GM13976 (cell line): Measurements from ENCODE around the gene CUTC.

Source experiments
- DNase-seq: peaks from one replicate; pipeline ENCODE4 v3.0.0; 2012; ENCODE audit warnings: low spot score
- in situ Hi-C: fragments of 300-500 bp; cut with MboI; formaldehyde crosslinking; loops from one replicate; pipeline ENCODE4 v1.12.0; 2022; ENCODE audit warnings: low sequenced_read_pairs, mixed read lengths, inconsistent platforms; ENCODE audit not compliant: unreplicated experiment
- TF ChIP-seq, protein P1 (sequence below): IDR thresholded peaks from 2 replicates; pipeline ENCODE4 v1.5.1; 2012; ENCODE audit warnings: borderline replicate concordance, mild to moderate bottlenecking; ENCODE audit not compliant: insufficient read depth; ENCODE audit errors: extremely low read depth, missing control alignments, control extremely low read depth

Gene CUTC

DNA sequence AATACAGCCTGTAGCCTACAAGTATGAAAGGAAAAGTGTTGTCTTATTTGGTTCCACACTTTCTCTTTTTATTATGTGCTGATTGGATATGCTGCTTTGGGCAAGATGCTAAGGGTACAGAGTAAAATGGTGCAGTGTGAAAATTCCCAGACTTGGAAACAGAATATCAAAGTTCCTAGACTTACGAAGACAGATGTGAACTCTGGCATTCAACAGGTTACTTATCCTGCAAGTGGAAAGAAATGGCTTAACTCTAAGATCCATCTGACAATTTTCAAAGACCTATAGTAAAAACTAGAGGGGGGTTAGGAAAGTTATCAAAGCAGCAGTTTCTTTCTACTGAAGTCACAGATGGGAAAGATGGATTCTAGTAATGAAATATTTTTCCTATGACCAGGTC lies 24.1 kb downstream of the CUTC start:
- TF ChIP-seq, protein P1, sequence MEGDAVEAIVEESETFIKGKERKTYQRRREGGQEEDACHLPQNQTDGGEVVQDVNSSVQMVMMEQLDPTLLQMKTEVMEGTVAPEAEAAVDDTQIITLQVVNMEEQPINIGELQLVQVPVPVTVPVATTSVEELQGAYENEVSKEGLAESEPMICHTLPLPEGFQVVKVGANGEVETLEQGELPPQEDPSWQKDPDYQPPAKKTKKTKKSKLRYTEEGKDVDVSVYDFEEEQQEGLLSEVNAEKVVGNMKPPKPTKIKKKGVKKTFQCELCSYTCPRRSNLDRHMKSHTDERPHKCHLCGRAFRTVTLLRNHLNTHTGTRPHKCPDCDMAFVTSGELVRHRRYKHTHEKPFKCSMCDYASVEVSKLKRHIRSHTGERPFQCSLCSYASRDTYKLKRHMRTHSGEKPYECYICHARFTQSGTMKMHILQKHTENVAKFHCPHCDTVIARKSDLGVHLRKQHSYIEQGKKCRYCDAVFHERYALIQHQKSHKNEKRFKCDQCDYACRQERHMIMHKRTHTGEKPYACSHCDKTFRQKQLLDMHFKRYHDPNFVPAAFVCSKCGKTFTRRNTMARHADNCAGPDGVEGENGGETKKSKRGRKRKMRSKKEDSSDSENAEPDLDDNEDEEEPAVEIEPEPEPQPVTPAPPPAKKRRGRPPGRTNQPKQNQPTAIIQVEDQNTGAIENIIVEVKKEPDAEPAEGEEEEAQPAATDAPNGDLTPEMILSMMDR: no peak
- no peak for DNase-seq
- in situ Hi-C loops: no loop called here

DNA sequence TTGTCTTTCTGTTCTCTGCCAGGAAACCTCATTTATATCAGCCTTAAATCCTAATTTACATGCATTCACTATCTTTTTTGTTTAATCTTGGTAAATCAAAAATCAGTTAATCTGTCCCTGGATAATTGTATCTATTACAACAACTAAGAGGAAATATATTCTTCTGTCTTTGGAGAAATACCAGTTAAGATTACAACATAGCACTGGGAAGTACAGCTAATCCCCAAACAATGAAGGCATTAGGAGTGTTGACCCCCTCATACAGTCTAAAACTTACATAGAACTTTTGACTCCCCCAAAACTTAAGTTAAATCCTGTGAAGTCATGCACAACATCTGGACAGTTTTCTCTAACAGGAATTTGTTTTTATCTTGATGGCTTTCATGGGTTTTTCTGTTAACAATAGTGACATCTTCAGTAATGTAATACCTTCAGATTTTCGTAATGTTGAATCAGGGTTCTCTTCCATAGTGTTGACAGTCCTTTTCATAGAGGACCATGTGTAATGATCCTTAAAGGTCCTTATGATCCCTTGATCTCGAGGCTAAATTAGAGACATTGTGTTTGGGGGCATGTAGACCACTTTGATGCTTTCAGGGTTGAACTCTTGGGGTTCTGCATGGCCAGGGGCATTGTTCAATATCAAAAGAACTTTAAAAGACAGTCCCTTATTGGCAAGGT lies 26.3 kb downstream of the CUTC start:
- in situ Hi-C loops: no loop called here
- TF ChIP-seq, protein P1: no peak
- DNase-seq: no peak

DNA sequence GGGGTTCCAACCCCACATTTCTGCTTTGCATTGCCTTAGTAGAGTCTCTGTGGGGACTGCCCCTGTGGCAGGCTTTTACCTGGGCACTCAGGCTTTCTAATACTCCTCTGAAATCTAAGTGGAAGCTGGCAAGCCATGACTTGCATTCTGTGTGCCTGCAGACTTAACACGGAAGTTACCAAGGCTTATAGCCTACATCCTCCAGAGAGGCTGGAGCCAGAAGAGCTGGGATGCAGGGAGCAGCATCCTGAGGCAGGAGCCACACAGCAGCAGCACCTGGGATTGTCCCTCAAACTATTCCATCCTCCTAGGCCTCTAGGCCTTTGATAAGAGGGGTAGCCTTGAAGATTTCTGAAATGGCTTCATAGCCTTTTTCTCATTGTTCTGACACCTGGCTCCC lies 28.3 kb downstream of the CUTC start:
- in situ Hi-C loops: no loop called here
- DNase-seq: no peak
- TF ChIP-seq, protein P1: no peak

DNA sequence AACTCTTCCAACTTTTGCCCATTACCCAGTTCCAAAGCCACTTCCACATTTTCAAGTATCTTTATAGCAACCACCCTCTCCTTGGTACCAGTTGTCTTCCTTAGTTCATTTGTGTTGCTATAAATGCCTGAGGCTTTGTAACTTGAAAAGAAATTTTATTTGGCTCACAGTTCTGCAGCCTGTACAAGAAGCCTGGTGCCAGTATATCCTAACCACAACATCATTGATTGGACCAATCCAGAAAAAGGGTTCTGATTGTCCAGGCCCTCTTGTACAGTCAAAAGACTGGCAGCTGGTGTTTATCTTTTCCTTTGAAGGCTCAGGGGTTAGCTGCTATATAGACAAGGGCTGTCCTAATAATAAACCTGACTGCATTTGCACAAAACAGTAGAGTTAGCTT lies 29.3 kb downstream of the CUTC start:
- no peak for DNase-seq
- in situ Hi-C loops: no loop called here
- TF ChIP-seq, protein P1: no peak

DNA sequence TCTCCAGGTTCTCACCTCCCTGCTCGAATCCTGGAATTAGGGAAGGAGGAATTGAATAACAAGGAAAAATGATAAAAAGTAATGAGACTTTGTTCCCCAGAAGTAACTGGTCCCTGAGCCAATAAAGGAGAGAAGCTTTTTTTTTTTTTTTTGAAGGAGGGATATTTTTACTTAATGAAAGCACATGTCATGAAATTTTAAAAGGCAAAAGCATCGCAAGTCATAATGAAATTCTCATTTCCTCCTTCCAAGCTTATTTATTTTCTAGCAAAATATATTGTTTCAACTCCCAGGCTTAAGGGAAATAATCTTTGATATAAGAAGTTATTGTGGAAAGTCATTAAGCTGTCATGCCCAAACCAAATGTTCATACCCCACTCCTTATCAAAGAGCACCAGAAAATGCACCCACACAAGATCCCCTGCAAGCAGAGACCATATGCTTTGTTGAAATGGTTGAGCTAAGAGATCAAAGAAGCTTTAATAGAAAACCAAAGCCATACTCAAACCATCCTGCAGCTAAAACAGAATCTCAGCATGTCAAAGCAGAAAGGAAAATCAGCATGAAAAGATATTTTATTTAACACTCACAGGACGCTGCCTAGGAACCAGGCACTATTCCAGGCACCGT lies 33.8 kb downstream of the CUTC start:
- peak; percentile 63 for DNase-seq
- TF ChIP-seq, protein P1: no peak
- in situ Hi-C loops: no loop called here

DNA sequence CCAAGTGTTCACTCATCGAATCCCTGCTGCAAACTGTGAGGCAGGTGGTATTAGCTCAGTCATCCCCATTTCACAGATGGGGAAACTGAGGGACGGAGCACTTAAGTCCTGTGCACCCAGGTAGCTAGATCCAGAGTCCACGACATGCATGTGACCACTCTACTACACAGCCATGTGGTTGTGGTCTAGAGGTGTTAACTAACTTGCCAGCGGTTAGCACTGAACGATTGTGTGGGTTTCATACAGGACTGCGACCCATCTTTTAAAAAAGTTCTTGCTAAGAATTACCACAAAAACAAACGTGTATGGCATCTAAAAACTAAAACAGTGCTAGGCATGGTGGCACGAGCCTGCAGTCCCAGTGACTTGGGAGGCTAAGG lies 34.3 kb downstream of the CUTC start:
- peak; percentile 41 for DNase-seq
- TF ChIP-seq, protein P1: no peak
- in situ Hi-C loops: no loop called here
